ENCODE measurements around the gene MAU2. TPM values are rescaled to one million over a fixed set of nuclear protein-coding genes. Genes with fewer than 3 reads are reported as not detected.

MAU2 gene
- total and polyA plus RNA-seq, 10 of the 15 experiments (the other 5 are each of a cell fraction or from before 2014, with no cell fraction given) = 1.8 to 47.2 (median 22.1) TPM

- Histone ChIP-seq H3K4me1 (ENCODE audit: control insufficient read depth, insufficient read depth, low read length) (no peaks in the 10 kb centered on the region), H3K4me3 (peak overlapping the region; percentile 98), H3K79me2 (ENCODE audit: control insufficient read depth, insufficient read depth, low read length) (peaks cover 44% of the 10 kb centered on the region), H3K27ac (ENCODE audit: control insufficient read depth, insufficient read depth) (peak overlapping the region; percentile 87), H3K36me3 (ENCODE audit: control insufficient read depth in 2 of 2, insufficient read depth in 2 of 2, low read length in 1 of 2) (peaks cover 2 to 8% of the 10 kb centered on the region in 2 experiments; a peak in 3 of 4 replicates), H3K4me2 (ENCODE audit: control insufficient read depth, insufficient read depth) (peak overlapping the region; percentile 76), H3K9me3 (replicated peaks; ENCODE audit: control insufficient read depth, insufficient read depth, low read length) (no peaks in the 10 kb centered on the region), H4K20me1 (ENCODE audit: control insufficient read depth, insufficient read depth) (no peaks in the 10 kb centered on the region), H3K27me3 (replicated peaks in 1 of 2; ENCODE audit: control insufficient read depth in 2 of 2, insufficient read depth in 2 of 2, low read length in 1 of 2) (no peaks in the 10 kb centered on the region), H3K9ac (ENCODE audit: control insufficient read depth, insufficient read depth, low read length) (peak overlapping the region; percentile 97), H2AFZ (ENCODE audit: control insufficient read depth, low read depth, low read length) (peak overlapping the region; percentile 99)
- TSS peak; percentile 75 for BruUV-seq (replicated peaks)
- intact Hi-C loops (cut with micrococcal nuclease; ENCODE audit: unreplicated experiment) (loop anchor here (2.0 kb wide), 1 partner anchor 127 kb away; the partner anchor contains the start of genes BORCS8 and RFXANK), in situ Hi-C loops (cut with MboI) (no loop called here)
- ATAC-seq = peak; percentile 10
- DNase-seq (ENCODE audit: low read depth, low spot score) = no peak
- POLR2A ChIA-PET = no interaction called here
- 4% methylated on average over 32 of the region's 32 CpGs for WGBS (ENCODE audit: insufficient coverage, insufficient replicate concordance, low lambda C conversion rate, missing lambda C conversion rate)
- FAIRE-seq = no peak
- SMC1A ChIA-PET (ENCODE audit: uncharacterized antibody, unreplicated experiment) = no interaction called here
- RAD21 ChIA-PET (ENCODE audit: unreplicated experiment) = no interaction called here
- CTCF ChIA-PET = no interaction called here
- TF ChIP-seq CREM (IDR thresholded peaks at IDR 0.05; ENCODE audit: low read depth) = no peak
- TF ChIP-seq IKZF2 (IDR thresholded peaks at IDR 0.05) = peak; percentile 11 to 39; a peak in 1 of 4 replicates
- no peak for TF ChIP-seq RB1 (IDR thresholded peaks at IDR 0.05; ENCODE audit: borderline replicate concordance)
- peak; percentile 64; the same call in 1 of the 2 replicates for TF ChIP-seq NKRF (conservative IDR thresholded peaks at IDR 0.05)
- no peak for TF ChIP-seq ZBTB4 (CRISPR knock-in tag; IDR thresholded peaks at IDR 0.05)
- 0 out of 2 replicates have a peak, but pooled peaks have one; percentile 33 for TF ChIP-seq MLLT1 (IDR thresholded peaks at IDR 0.05)
- TF ChIP-seq SRF (IDR thresholded peaks at IDR 0.05; ENCODE audit: low read depth in 2 of 2, low read length in 2 of 2) = no peak
- TF ChIP-seq BHLHE40 (IDR thresholded peaks at IDR 0.05; ENCODE audit: borderline replicate concordance in 1 of 2, low read depth in 2 of 2, low read length in 1 of 2) = no peak
- TF ChIP-seq ZNF207 (IDR thresholded peaks at IDR 0.05; ENCODE audit: borderline replicate concordance) = no peak
- no peak for TF ChIP-seq ASH2L (IDR thresholded peaks at IDR 0.05; ENCODE audit: borderline replicate concordance, low read depth)
- TF ChIP-seq SUZ12 (IDR thresholded peaks at IDR 0.05; ENCODE audit: unreplicated experiment) = no peak
- no peak for TF ChIP-seq CTCF (IDR thresholded peaks at IDR 0.05 in 2 of 3, conservative IDR thresholded peaks at IDR 0.05 in 1 of 3; ENCODE audit: control insufficient read depth in 2 of 3, extremely low read depth in 1 of 3, insufficient read depth in 1 of 3, low read depth in 3 of 3, low read length in 3 of 3)
- no peak for TF ChIP-seq CHD1 (IDR thresholded peaks at IDR 0.05; ENCODE audit: low read depth, low read length)
- 0 out of 2 replicates have a peak, but pooled peaks have one; percentile 30 for TF ChIP-seq LARP7 (IDR thresholded peaks at IDR 0.05)
- peak; percentile 20; the same call in 1 of the 2 replicates for TF ChIP-seq GATAD2B (conservative IDR thresholded peaks at IDR 0.05; ENCODE audit: low read depth)
These were observed 783 bp upstream of the MAU2 start for GRCh38 chr19:19319732-19320360.
